ENCODE results near the gene ZNF519. TPM values are rescaled to one million over a fixed set of nuclear protein-coding genes. Genes with fewer than 3 reads are reported as not detected.

ZNF519 gene
- total and polyA plus RNA-seq, 7 donors: 0.25 to 3.2 (median 1.1) TPM

- no peak for DNase-seq
- intact Hi-C loops (cut with DNase I): no loop called here
- ATAC-seq: no peak
- Histone ChIP-seq H3K4me1 (no peaks in the 10 kb centered on the region), H3K36me3 (ENCODE audit: insufficient read depth in 1 of 2, low read depth in 1 of 2) (no peaks in the 10 kb centered on the region), H3K27me3 (ENCODE audit: insufficient read depth in 3 of 3, low read length in 2 of 3) (no peaks in the 10 kb centered on the region), H3K4me3 (no peak overlapping the region), H3K9me3 (no peaks in the 10 kb centered on the region), H3K27ac (no peak overlapping the region)
- WGBS, 3 donors: 36 to 48% (median 46%) methylated on average over 2 of the region's 2 CpGs
- TF ChIP-seq CTCF (IDR thresholded peaks at IDR 0.05): no peak
These were observed 7.5 kb downstream of the ZNF519 start for GRCh38 chr18:14124689-14125088.

GRCh38 chr18:14122097-14122496, 10.1 kb downstream of the ZNF519 start:
- Histone ChIP-seq H3K4me3 (no peak overlapping the region), H3K9me3 (no peaks in the 10 kb centered on the region), H3K36me3 (ENCODE audit: insufficient read depth in 1 of 2, low read depth in 1 of 2) (no peaks in the 10 kb centered on the region), H3K4me1 (no peaks in the 10 kb centered on the region), H3K27ac (no peak overlapping the region), H3K27me3 (ENCODE audit: insufficient read depth in 3 of 3, low read length in 2 of 3) (no peaks in the 10 kb centered on the region)
- intact Hi-C loops (cut with DNase I): no loop called here
- DNase-seq: no peak
- TF ChIP-seq CTCF (IDR thresholded peaks at IDR 0.05): no peak
- WGBS, 3 donors: 93 to 99% (median 94%) methylated on average over 2 of the region's 2 CpGs
- no peak for ATAC-seq

- H3K27me3 ChIP-seq (ENCODE audit: insufficient read depth in 3 of 3, low read length in 2 of 3): no peaks in the 10 kb centered on the region
- intact Hi-C loops (cut with DNase I): no loop called here
- H3K4me1 ChIP-seq: no peaks in the 10 kb centered on the region
- DNase-seq (no peak), ATAC-seq (no peak)
- H3K27ac ChIP-seq: no peak overlapping the region
- no peak overlapping the region for H3K4me3 ChIP-seq
- H3K9me3 ChIP-seq: peaks cover 4% of the 10 kb centered on the region
- TF ChIP-seq CTCF (IDR thresholded peaks at IDR 0.05): no peak
- H3K36me3 ChIP-seq (ENCODE audit: insufficient read depth in 1 of 2, low read depth in 1 of 2): no peaks in the 10 kb centered on the region
These were observed 11.3 kb downstream of the ZNF519 start for GRCh38 chr18:14120926-14121325.

DNA sequence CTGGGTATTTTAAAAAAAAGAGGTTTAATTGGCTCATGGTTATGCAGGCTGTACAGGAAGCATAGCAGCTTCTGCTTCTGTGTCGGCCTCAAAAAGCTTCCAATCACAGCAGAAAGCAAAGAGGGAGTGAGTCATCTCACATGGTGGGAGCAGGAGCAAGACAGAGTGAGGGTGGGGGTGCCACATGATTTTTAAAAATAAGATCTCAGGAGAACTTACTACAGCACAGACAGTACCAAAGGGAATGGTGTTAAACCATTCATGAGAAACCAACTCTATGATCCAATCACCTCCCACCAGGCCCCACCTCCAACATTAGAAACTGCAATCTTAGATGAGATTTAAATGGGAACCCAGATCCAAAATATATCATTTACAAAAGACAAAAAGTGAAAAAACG, 14.6 kb downstream of the ZNF519 start:
- TF ChIP-seq CTCF (IDR thresholded peaks at IDR 0.05): no peak
- intact Hi-C loops (cut with DNase I): no loop called here
- no peak for DNase-seq
- Histone ChIP-seq H3K27me3 (ENCODE audit: insufficient read depth in 3 of 3, low read length in 2 of 3) (no peaks in the 10 kb centered on the region), H3K36me3 (ENCODE audit: insufficient read depth in 1 of 2, low read depth in 1 of 2) (no peaks in the 10 kb centered on the region), H3K4me3 (no peak overlapping the region), H3K4me1 (no peaks in the 10 kb centered on the region), H3K27ac (no peak overlapping the region), H3K9me3 (peaks cover 18% of the 10 kb centered on the region)
- no peak for ATAC-seq
- WGBS, 3 donors: 95 to 100% (median 97%) methylated on average over 2 of the region's 2 CpGs

GRCh38 chr18:14106906-14107305, 25.3 kb downstream of the ZNF519 start:
- no peak overlapping the region for H3K27ac ChIP-seq
- no peaks in the 10 kb centered on the region for H3K27me3 ChIP-seq (ENCODE audit: insufficient read depth in 3 of 3, low read length in 2 of 3)
- H3K9me3 ChIP-seq: peaks cover 17% of the 10 kb centered on the region
- DNase-seq (no peak), ATAC-seq (no peak)
- no peak overlapping the region for H3K4me3 ChIP-seq
- H3K4me1 ChIP-seq: no peaks in the 10 kb centered on the region
- no peak for TF ChIP-seq CTCF (IDR thresholded peaks at IDR 0.05)
- intact Hi-C loops (cut with DNase I): no loop called here
- H3K36me3 ChIP-seq (ENCODE audit: insufficient read depth in 1 of 2, low read depth in 1 of 2): peaks cover 0 to 3% of the 10 kb centered on the region in 2 donors
- 65 to 98% (median 97%) methylated on average over 3 of the region's 3 CpGs for WGBS, 3 donors
